Neural crest cell (in vitro differentiated cells): ENCODE measurements around the gene MNX1. TPM values are rescaled to one million over a fixed set of nuclear protein-coding genes. Genes with fewer than 3 reads are reported as not detected.

Experiments
- DNase-seq: peaks from one replicate; pipeline ENCODE4 v3.0.0; 2021; ENCODE audit warnings: low read depth, mixed read lengths, low spot score
- H3K27ac Mint-ChIP-seq: one replicate; pipeline ENCODE4 v1.8.0; 2021; ENCODE audit warnings: mild to moderate bottlenecking, mixed read lengths; ENCODE audit not compliant: unreplicated experiment
- H3K27me3 Mint-ChIP-seq: 2 replicates; pipeline ENCODE4 v1.8.0; 2021; ENCODE audit warnings: low read depth, mild to moderate bottlenecking, mixed read lengths
- H3K36me3 Mint-ChIP-seq: 2 replicates; pipeline ENCODE4 v1.8.0; 2021; ENCODE audit warnings: low read depth, mild to moderate bottlenecking, mixed read lengths
- H3K4me1 Mint-ChIP-seq: 2 replicates; pipeline ENCODE4 v1.8.0; 2021; ENCODE audit warnings: mixed read lengths
- H3K4me3 Mint-ChIP-seq: one replicate; pipeline ENCODE4 v1.8.0; 2021; ENCODE audit warnings: mild to moderate bottlenecking, mixed read lengths
- H3K9me3 Mint-ChIP-seq: 2 replicates; pipeline ENCODE4 v1.8.0; 2021; ENCODE audit warnings: mixed read lengths
- CTCF ChIP-seq: fragments of 200-600 bp; sonication (generic); conservative IDR thresholded peaks from 2 replicates; pipeline ENCODE4 v1.5.0; 2021; ENCODE audit warnings: antibody characterized with exemption, mild to moderate bottlenecking
- total RNA-seq: library from RNA; stranded (reverse); gene quantifications from 2 replicates; pipeline ENCODE4 v1.2.1, GENCODE V29; 2021

The MNX1 gene
- total RNA-seq, 1 donor from 2014 or later: 0.14 TPM

- Mint-ChIP-seq H3K9me3 (no peaks in the 10 kb centered on the region), H3K36me3 (no peaks in the 10 kb centered on the region), H3K27me3 (peaks cover 87% of the 10 kb centered on the region), H3K4me1 (peaks cover 13% of the 10 kb centered on the region), H3K27ac (no peak overlapping the region), H3K4me3 (peak overlapping the region; percentile 43)
- DNase-seq: no peak
- TF ChIP-seq CTCF: no peak
Measured at GRCh38 chr7:157008206-157009169, 2.0 kb downstream of the MNX1 start.

GRCh38 chr7:157007470-157008066 lies 2.9 kb downstream of the MNX1 start:
- no peaks in the 10 kb centered on the region for H3K36me3 Mint-ChIP-seq
- H3K27ac Mint-ChIP-seq: no peak overlapping the region
- peak overlapping the region; percentile 61 for H3K4me3 Mint-ChIP-seq
- no peak for DNase-seq
- H3K4me1 Mint-ChIP-seq: peaks cover 13% of the 10 kb centered on the region
- H3K27me3 Mint-ChIP-seq: peaks cover 87% of the 10 kb centered on the region
- TF ChIP-seq CTCF: no peak
- H3K9me3 Mint-ChIP-seq: no peaks in the 10 kb centered on the region

GRCh38 chr7:157006829-157007469 lies 3.5 kb downstream of the MNX1 start:
- TF ChIP-seq CTCF: no peak
- Mint-ChIP-seq H3K27me3 (peaks cover 87% of the 10 kb centered on the region), H3K27ac (no peak overlapping the region), H3K4me1 (peaks cover 16% of the 10 kb centered on the region), H3K36me3 (no peaks in the 10 kb centered on the region), H3K4me3 (peak overlapping the region; percentile 59), H3K9me3 (no peaks in the 10 kb centered on the region)
- DNase-seq: no peak

- no peak for DNase-seq
- Mint-ChIP-seq H3K36me3 (no peaks in the 10 kb centered on the region), H3K4me1 (peaks cover 19% of the 10 kb centered on the region), H3K27me3 (peaks cover 87% of the 10 kb centered on the region), H3K27ac (no peak overlapping the region), H3K9me3 (no peaks in the 10 kb centered on the region), H3K4me3 (no peak overlapping the region)
- TF ChIP-seq CTCF: no peak
Measured at GRCh38 chr7:157006205-157006747, 4.2 kb downstream of the MNX1 start.

- DNase-seq: no peak
- H3K9me3 Mint-ChIP-seq: no peaks in the 10 kb centered on the region
- no peak overlapping the region for H3K27ac Mint-ChIP-seq
- H3K4me1 Mint-ChIP-seq: peaks cover 25% of the 10 kb centered on the region
- TF ChIP-seq CTCF: no peak
- H3K36me3 Mint-ChIP-seq: no peaks in the 10 kb centered on the region
- peaks cover 89% of the 10 kb centered on the region for H3K27me3 Mint-ChIP-seq
- H3K4me3 Mint-ChIP-seq: no peak overlapping the region
Measured at GRCh38 chr7:157005456-157006204, 4.8 kb downstream of the MNX1 start.
